Fibroblast of pulmonary artery (primary cell): ENCODE results near the gene NEDD8.

Experiments used
- DNase-seq: peaks from one replicate; pipeline ENCODE4 v3.0.0-alpha.2; 2010; ENCODE audit warnings: low read depth
- H3K4me3 ChIP-seq: replicated peaks from 2 replicates; pipeline ENCODE4 v1.5.1; 2011; ENCODE audit warnings: low read depth, mild to moderate bottlenecking, control low read depth, low read length, moderate library complexity
- CTCF ChIP-seq: IDR thresholded peaks from 2 replicates; pipeline ENCODE4 v1.5.1; 2011; ENCODE audit warnings: mild to moderate bottlenecking, control low read depth, low read length, inconsistent platforms; ENCODE audit errors: missing control alignments

NEDD8 gene

GRCh38 chr14:24264298-24264697 lies 32.1 kb upstream of the NEDD8 start:
- no peak overlapping the region for H3K4me3 ChIP-seq
- no peak for DNase-seq
- TF ChIP-seq CTCF = no peak

- DNase-seq = no peak
- no peak overlapping the region for H3K4me3 ChIP-seq
- no peak for TF ChIP-seq CTCF
These were observed 31.7 kb upstream of the NEDD8 start for GRCh38 chr14:24263848-24264247.

GRCh38 chr14:24262821-24263733 lies 30.9 kb upstream of the NEDD8 start, which contains the start of gene TGM1:
Gene TGM1, minus strand, starts transcription at chr14:24263177. Its CDS starts 825 bp downstream, at chr14:24262352.
- H3K4me3 ChIP-seq = no peak within 1 kb of the TSS
- TF ChIP-seq CTCF = no peak
- no peak for DNase-seq

GRCh38 chr14:24261969-24262327 lies 29.8 kb upstream of the NEDD8 start:
- no peak for TF ChIP-seq CTCF
- no peak overlapping the region for H3K4me3 ChIP-seq
- DNase-seq = no peak

GRCh38 chr14:24261256-24261968 lies 29.2 kb upstream of the NEDD8 start:
- no peak for DNase-seq
- no peak for TF ChIP-seq CTCF
- H3K4me3 ChIP-seq = no peak overlapping the region

GRCh38 chr14:24260780-24261157 lies 28.6 kb upstream of the NEDD8 start:
- H3K4me3 ChIP-seq = no peak overlapping the region
- TF ChIP-seq CTCF = no peak
- no peak for DNase-seq
